GM19452 (cell line): ENCODE measurements around the gene EPHB6.
A peak's percentile ranks its signal among the peaks of the same experiment; 100 is the strongest.

Source experiments
- ATAC-seq: cut with Tn5 transposase; IDR thresholded peaks from one replicate; pipeline ENCODE4 v1.9.1; 2021; ENCODE audit not compliant: unreplicated experiment

Gene EPHB6

GRCh38 chr7:142854372-142855113 is at the start of gene EPHB6:
Gene EPHB6, plus strand, starts transcription at chr7:142855076. Its CDS starts 8,152 bp downstream, at chr7:142863228.
- ATAC-seq, result peak; percentile 50

GRCh38 chr7:142805350-142806021 is 49.4 kb upstream of the EPHB6 start:
- ATAC-seq, result no peak

- no peak for ATAC-seq
These were observed 48.9 kb upstream of the EPHB6 start for GRCh38 chr7:142806022-142806356.

- ATAC-seq, result no peak
These were observed 47.9 kb upstream of the EPHB6 start for GRCh38 chr7:142806957-142807356.

- ATAC-seq, result no peak
These were observed 46.9 kb upstream of the EPHB6 start for GRCh38 chr7:142807855-142808460.

GRCh38 chr7:142808461-142808801 is 46.4 kb upstream of the EPHB6 start:
- peak; percentile 29 for ATAC-seq

- ATAC-seq, result peak; percentile 88
These were observed 45.9 kb upstream of the EPHB6 start for GRCh38 chr7:142808802-142809583.

GRCh38 chr7:142809671-142810070 is 45.2 kb upstream of the EPHB6 start:
- ATAC-seq, result no peak

- no peak for ATAC-seq
These were observed 43.6 kb upstream of the EPHB6 start for GRCh38 chr7:142811154-142811737.

GRCh38 chr7:142812437-142813215 is 42.2 kb upstream of the EPHB6 start:
- ATAC-seq, result no peak

GRCh38 chr7:142813226-142813625 is 41.6 kb upstream of the EPHB6 start:
- ATAC-seq, result no peak

GRCh38 chr7:142813699-142814098 is 41.2 kb upstream of the EPHB6 start:
- ATAC-seq, result no peak

GRCh38 chr7:142814451-142814850 is 40.4 kb upstream of the EPHB6 start:
- ATAC-seq, result no peak

- no peak for ATAC-seq
These were observed 39.7 kb upstream of the EPHB6 start for GRCh38 chr7:142815134-142815533.

- ATAC-seq, result no peak
These were observed 37.4 kb upstream of the EPHB6 start for GRCh38 chr7:142817506-142817905.

GRCh38 chr7:142819530-142819929 is 35.3 kb upstream of the EPHB6 start:
- ATAC-seq, result no peak

- no peak for ATAC-seq
These were observed 32.2 kb upstream of the EPHB6 start for GRCh38 chr7:142822714-142823113.

GRCh38 chr7:142827951-142828500 is 26.9 kb upstream of the EPHB6 start:
- ATAC-seq, result no peak

GRCh38 chr7:142832417-142832816 is 22.5 kb upstream of the EPHB6 start:
- ATAC-seq, result no peak
